HG03097 (cell line): ENCODE data around the gene ANKK1.

Experiments
- ATAC-seq: cut with Tn5 transposase; IDR thresholded peaks from one replicate; pipeline ENCODE4 v1.9.1; 2021; ENCODE audit not compliant: unreplicated experiment, low FRiP score

ANKK1 gene

GRCh38 chr11:113449743-113450142 is 62.2 kb downstream of the ANKK1 start:
- no peak for ATAC-seq
